HL-60 (cell line): ENCODE results near the gene STARD9.

ENCODE experiments used
- CTCF ChIP-seq: IDR thresholded peaks from one replicate; pipeline ENCODE4 v1.5.1; 2011; ENCODE audit warnings: low read length, control low read depth, inconsistent platforms; ENCODE audit not compliant: insufficient read depth
- GABPA ChIP-seq: IDR thresholded peaks from 2 replicates; pipeline ENCODE4 v1.6.1; 2012; ENCODE audit warnings: low read depth
- POLR2AphosphoS5 ChIP-seq: IDR thresholded peaks from 2 replicates; pipeline ENCODE4 v1.6.1; 2012; ENCODE audit warnings: low read depth
- REST ChIP-seq: IDR thresholded peaks from 2 replicates; pipeline ENCODE4 v1.6.1; 2012; ENCODE audit warnings: low read depth; ENCODE audit not compliant: insufficient replicate concordance

GRCh38 chr15:42549741-42550392, 25.5 kb upstream of the STARD9 start:
- no peak for TF ChIP-seq CTCF
- TF ChIP-seq POLR2AphosphoS5, result peak; percentile 33; the same call in 1 of the 2 replicates
- no peak for TF ChIP-seq REST
- TF ChIP-seq GABPA, result no peak
